H9 (cell line): ENCODE results near the gene DTYMK. TPM values are rescaled to one million over a fixed set of nuclear protein-coding genes. Genes with fewer than 3 reads are reported as not detected.

ENCODE experiments used
- DNase-seq: peaks from one replicate; pipeline ENCODE4 v3.0.0-alpha.2; 2017
- H2AFZ ChIP-seq: one replicate; pipeline ENCODE4 v1.6.1; 2013; ENCODE audit warnings: mild to moderate bottlenecking, low read length, control low read depth, moderate library complexity
- H2AK5ac ChIP-seq: 2 replicates; pipeline ENCODE4 v1.6.1; 2013; ENCODE audit warnings: low read length, control low read depth, mixed read lengths; ENCODE audit not compliant: insufficient read length
- H2BK120ac ChIP-seq: one replicate; pipeline ENCODE4 v1.6.1; 2013; ENCODE audit warnings: low read depth, mild to moderate bottlenecking, low read length, control low read depth, inconsistent platforms; ENCODE audit not compliant: poor library complexity, severe bottlenecking
- H2BK12ac ChIP-seq: 2 replicates; pipeline ENCODE4 v1.6.1; 2013; ENCODE audit warnings: low read length, control low read depth, mixed read lengths, low read depth; ENCODE audit not compliant: insufficient read length
- H2BK15ac ChIP-seq: 2 replicates; pipeline ENCODE4 v1.6.1; 2013; ENCODE audit warnings: low read depth, low read length, control low read depth
- H2BK20ac ChIP-seq: one replicate; pipeline ENCODE4 v1.6.1; 2013; ENCODE audit warnings: low read depth, mild to moderate bottlenecking, low read length, control low read depth, inconsistent platforms; ENCODE audit not compliant: poor library complexity, severe bottlenecking
- H2BK5ac ChIP-seq: 2 replicates; pipeline ENCODE4 v1.6.1; 2013; ENCODE audit warnings: low read length, control low read depth, mixed read lengths; ENCODE audit not compliant: insufficient read length
- H3K14ac ChIP-seq: 2 replicates; pipeline ENCODE4 v1.6.1; 2013; ENCODE audit warnings: low read length, control low read depth; ENCODE audit not compliant: insufficient read depth
- H3K18ac ChIP-seq: 2 replicates; pipeline ENCODE4 v1.6.1; 2013; ENCODE audit warnings: low read depth, mild to moderate bottlenecking, mixed read lengths, low read length, control low read depth; ENCODE audit not compliant: insufficient read length
- H3K23ac ChIP-seq: 2 replicates; pipeline ENCODE4 v1.6.1; 2013; ENCODE audit warnings: low read length, control low read depth, mixed read lengths, low read depth; ENCODE audit not compliant: insufficient read length
- H3K23me2 ChIP-seq: 2 replicates; pipeline ENCODE4 v1.6.1; 2013; ENCODE audit warnings: low read depth, mild to moderate bottlenecking, mixed read lengths, low read length, control low read depth; ENCODE audit not compliant: insufficient read length, poor library complexity, severe bottlenecking
- H3K27ac ChIP-seq: 2 replicates; pipeline ENCODE4 v1.5.1; 2013; ENCODE audit warnings: low read length, control low read depth, mixed read lengths, low read depth; ENCODE audit not compliant: insufficient read length
- H3K27me3 ChIP-seq: 2 replicates; pipeline ENCODE4 v1.6.1; 2013; ENCODE audit warnings: low read length, control low read depth, inconsistent platforms; ENCODE audit not compliant: insufficient read depth
- H3K4ac ChIP-seq: 2 replicates; pipeline ENCODE4 v1.6.1; 2013; ENCODE audit warnings: low read depth, mild to moderate bottlenecking, control low read depth, inconsistent platforms, low read length, moderate library complexity
- H3K4me1 ChIP-seq: 2 replicates; pipeline ENCODE4 v1.6.1; 2013; ENCODE audit warnings: low read length, control low read depth, inconsistent platforms; ENCODE audit not compliant: insufficient read depth
- H3K4me2 ChIP-seq: 2 replicates; pipeline ENCODE4 v1.6.1; 2013; ENCODE audit warnings: low read length, control low read depth, mixed read lengths; ENCODE audit not compliant: insufficient read length, insufficient read depth
- H3K56ac ChIP-seq: 2 replicates; pipeline ENCODE4 v1.6.1; 2013; ENCODE audit warnings: low read depth, mild to moderate bottlenecking, mixed read lengths, low read length, control low read depth; ENCODE audit not compliant: insufficient read length
- H3K79me1 ChIP-seq: 2 replicates; pipeline ENCODE4 v1.6.1; 2013; ENCODE audit warnings: low read depth, mild to moderate bottlenecking, moderate library complexity, low read length, control low read depth, inconsistent platforms; ENCODE audit not compliant: insufficient read depth, poor library complexity, severe bottlenecking
- H3K79me2 ChIP-seq: 2 replicates; pipeline ENCODE4 v1.6.1; 2013; ENCODE audit warnings: low read length, control low read depth, inconsistent platforms; ENCODE audit not compliant: insufficient read depth
- H3K9ac ChIP-seq: 2 replicates; pipeline ENCODE4 v1.6.1; 2013; ENCODE audit warnings: low read length, control low read depth, mixed read lengths; ENCODE audit not compliant: insufficient read length; ENCODE audit errors: extremely low read depth
- H3K9me3 ChIP-seq: one replicate; pipeline ENCODE4 v1.6.1; 2013; ENCODE audit warnings: low read depth, low read length, inconsistent platforms; ENCODE audit not compliant: control insufficient read depth
- H3T11ph ChIP-seq: one replicate; pipeline ENCODE4 v1.6.1; 2013; ENCODE audit warnings: mild to moderate bottlenecking, low read length, control low read depth, inconsistent platforms
- H4K20me1 ChIP-seq: one replicate; pipeline ENCODE4 v1.6.1; 2013; ENCODE audit not compliant: control insufficient read depth, insufficient read length, insufficient read depth
- H4K5ac ChIP-seq: 2 replicates; pipeline ENCODE4 v1.6.1; 2013; ENCODE audit warnings: low read depth, mild to moderate bottlenecking, mixed read lengths, low read length, control low read depth; ENCODE audit not compliant: insufficient read length
- H4K8ac ChIP-seq: replicated peaks from 2 replicates; pipeline ENCODE4 v1.6.1; 2013; ENCODE audit warnings: low read length, control low read depth, mixed read lengths, low read depth; ENCODE audit not compliant: insufficient read length
- H4K91ac ChIP-seq: 2 replicates; pipeline ENCODE4 v1.6.1; 2013; ENCODE audit warnings: low read depth, mild to moderate bottlenecking, moderate library complexity, mixed read lengths, low read length, control low read depth; ENCODE audit not compliant: insufficient read length
- H3K27ac Mint-ChIP-seq, 3 experiments: 2 replicates in 2 of 3; 3 replicates in 1 of 3; pipeline ENCODE4 v1.8.0; 2020 to 2021; ENCODE audit warnings: mixed read lengths in 3 of 3, mild to moderate bottlenecking in 1 of 3, moderate library complexity in 1 of 3
- H3K27me3 Mint-ChIP-seq: 2 replicates; pipeline ENCODE4 v1.8.0; 2021; ENCODE audit warnings: low read depth, mild to moderate bottlenecking, moderate library complexity, mixed read lengths
- H3K36me3 Mint-ChIP-seq, 3 experiments: 2 replicates in 2 of 3; 3 replicates in 1 of 3; pipeline ENCODE4 v1.8.0; 2020 to 2021; ENCODE audit warnings: low read depth in 3 of 3, mixed read lengths in 3 of 3; ENCODE audit not compliant: insufficient read depth in 1 of 3
- H3K4me1 Mint-ChIP-seq, 2 experiments: 2 replicates each; pipeline ENCODE4 v1.8.0; 2020; ENCODE audit warnings: mixed read lengths in 2 of 2
- H3K4me3 Mint-ChIP-seq, 2 experiments: 2 replicates in 1 of 2; 3 replicates in 1 of 2; pipeline ENCODE4 v1.8.0; 2020 to 2021; ENCODE audit warnings: mild to moderate bottlenecking in 2 of 2, mixed read lengths in 2 of 2, moderate library complexity in 1 of 2
- H3K9me3 Mint-ChIP-seq, 2 experiments: 2 replicates in 1 of 2; 3 replicates in 1 of 2; pipeline ENCODE4 v1.8.0; 2020; ENCODE audit warnings: mild to moderate bottlenecking in 2 of 2, mixed read lengths in 2 of 2, moderate library complexity in 1 of 2
- CTCF ChIP-seq: fragments of 200-600 bp; sonication (generic); conservative IDR thresholded peaks from 3 replicates; pipeline ENCODE4 v1.8.0; 2021; ENCODE audit warnings: antibody characterized with exemption, mild to moderate bottlenecking
- WGBS: extraction: QIAGEN DNeasy Blood & Tissue Kit; methylation state at CpG from one replicate; pipeline ENCODE4 v1.1.7; 2013; ENCODE audit warnings: missing lambda C conversion rate, low lambda C conversion rate, mixed read lengths; ENCODE audit not compliant: insufficient read length; ENCODE audit errors: extremely low coverage; 5-methylcytosine and 5-hydroxymethylcytosine counted together
- total RNA-seq: library from RNA; stranded (reverse); gene quantifications from 2 replicates; pipeline ENCODE4 v1.2.1, GENCODE V29; 2021

DTYMK gene
- total RNA-seq, 1 experiment from 2014 or later = 76.0 TPM

DNA sequence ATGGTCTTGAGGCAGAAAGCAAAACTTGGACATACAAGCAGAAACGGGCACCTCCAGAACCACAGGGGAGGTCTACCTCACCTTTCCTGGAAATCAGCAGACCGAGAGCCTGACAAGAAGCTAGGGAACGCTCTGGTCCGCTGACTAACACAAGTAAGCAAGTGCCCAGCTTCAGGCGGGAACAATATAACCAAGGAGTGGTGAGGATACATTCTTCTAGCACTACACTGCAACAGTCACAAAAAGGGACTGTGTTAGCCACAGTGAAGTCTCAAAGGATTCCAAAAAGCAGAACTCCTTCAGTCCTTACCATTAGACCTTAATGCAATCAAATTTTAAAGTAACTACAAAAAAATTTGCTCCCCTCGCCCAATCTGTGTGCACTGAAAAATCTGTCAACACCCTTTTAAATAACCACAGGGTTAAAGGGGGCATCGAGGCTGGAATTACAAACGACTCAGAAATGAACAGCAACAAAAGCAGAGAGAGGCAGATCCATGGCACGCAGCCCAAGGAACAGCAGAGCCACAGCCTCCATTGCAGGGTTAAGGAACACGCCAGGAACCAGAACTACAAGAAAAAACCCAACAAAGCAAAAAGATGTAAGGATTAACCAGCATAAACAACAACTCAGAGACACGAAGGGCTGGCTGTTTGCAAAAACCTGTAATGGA, 56.7 kb downstream of the DTYMK start:
- H2BK5ac ChIP-seq = no peak overlapping the region
- H3K4ac ChIP-seq = no peak overlapping the region
- peaks cover 6% of the 10 kb centered on the region for H3K79me1 ChIP-seq
- H3K36me3 Mint-ChIP-seq = peaks cover 16 to 54% (median 40%) of the 10 kb centered on the region in 3 experiments; a peak in 6 of 7 replicates
- peaks cover 3 to 4% of the 10 kb centered on the region in 2 experiments; a peak in 1 of 4 replicates for H3K4me1 Mint-ChIP-seq
- no peak for TF ChIP-seq CTCF
- no peak overlapping the region for H2BK12ac ChIP-seq
- H3K4me2 ChIP-seq = no peak overlapping the region
- peaks cover 7% of the 10 kb centered on the region; the same call in 1 of the 2 replicates for H3K79me2 ChIP-seq
- H4K20me1 ChIP-seq = no peaks in the 10 kb centered on the region
- no peaks in the 10 kb centered on the region for H3K9me3 Mint-ChIP-seq
- no peak overlapping the region for H3K27ac ChIP-seq
- no peak overlapping the region for H3T11ph ChIP-seq
- H3K27ac Mint-ChIP-seq = peak overlapping the region in 1 of 3 experiments; percentile 27; a peak in 3 of 7 replicates
- no peak overlapping the region for H3K4me3 Mint-ChIP-seq
- no peak overlapping the region for H3K9ac ChIP-seq
- no peak overlapping the region for H3K14ac ChIP-seq
- no peaks in the 10 kb centered on the region for H3K4me1 ChIP-seq
- H2BK20ac ChIP-seq = no peak overlapping the region
- no peak overlapping the region for H3K56ac ChIP-seq
- no peaks in the 10 kb centered on the region for H3K23me2 ChIP-seq
- no peak overlapping the region for H4K5ac ChIP-seq
- H2BK15ac ChIP-seq = no peak overlapping the region
- H3K18ac ChIP-seq = no peak overlapping the region
- no peak overlapping the region for H4K91ac ChIP-seq
- no peaks in the 10 kb centered on the region for H3K27me3 Mint-ChIP-seq
- no peak overlapping the region for H2AFZ ChIP-seq
- no peak for DNase-seq
- no peak overlapping the region for H2BK120ac ChIP-seq
- H2AK5ac ChIP-seq = no peak overlapping the region
- H3K9me3 ChIP-seq = no peaks in the 10 kb centered on the region
- H3K23ac ChIP-seq = no peak overlapping the region
- H4K8ac ChIP-seq = no peak overlapping the region
- no peaks in the 10 kb centered on the region for H3K27me3 ChIP-seq
- WGBS = no CpG with 5 or more reads among the region's 11 CpGs
